Choroid plexus epithelial cell (primary cell): ENCODE results near the gene EED.

Source experiments
- DNase-seq: peaks from one replicate; pipeline ENCODE4 v3.0.0-alpha.2; 2010; ENCODE audit warnings: low read depth
- H3K4me3 ChIP-seq: 2 replicates; pipeline ENCODE4 v1.5.1; 2011; ENCODE audit warnings: low read depth, mild to moderate bottlenecking, control low read depth, low read length, moderate library complexity
- TF ChIP-seq, protein P1 (sequence below): conservative IDR thresholded peaks from 2 replicates; pipeline ENCODE4 v1.5.1; 2011; ENCODE audit warnings: low read depth, mild to moderate bottlenecking, control low read depth, inconsistent platforms, low read length, moderate library complexity

Gene EED

DNA sequence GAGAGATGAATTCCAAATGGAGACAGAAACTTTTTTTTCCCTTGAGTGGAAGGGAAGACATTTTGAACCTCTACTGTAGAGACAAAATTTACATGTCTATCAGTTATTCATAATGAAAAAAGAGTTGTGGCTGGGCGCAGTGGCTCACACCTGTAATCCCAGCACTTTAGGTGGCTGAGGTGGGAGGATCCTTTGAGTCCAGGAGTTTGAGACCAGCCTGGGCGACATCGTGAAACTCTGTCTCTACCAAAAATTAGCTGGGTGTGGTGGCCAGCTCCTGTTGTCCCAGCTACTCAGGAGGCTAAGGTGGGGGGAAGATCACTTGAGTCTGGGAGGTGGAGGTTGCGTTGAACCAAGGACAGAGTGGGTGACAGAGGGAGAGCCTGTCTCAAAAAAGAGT lies 4.1 kb downstream of the EED start:
- TF ChIP-seq, protein P1, sequence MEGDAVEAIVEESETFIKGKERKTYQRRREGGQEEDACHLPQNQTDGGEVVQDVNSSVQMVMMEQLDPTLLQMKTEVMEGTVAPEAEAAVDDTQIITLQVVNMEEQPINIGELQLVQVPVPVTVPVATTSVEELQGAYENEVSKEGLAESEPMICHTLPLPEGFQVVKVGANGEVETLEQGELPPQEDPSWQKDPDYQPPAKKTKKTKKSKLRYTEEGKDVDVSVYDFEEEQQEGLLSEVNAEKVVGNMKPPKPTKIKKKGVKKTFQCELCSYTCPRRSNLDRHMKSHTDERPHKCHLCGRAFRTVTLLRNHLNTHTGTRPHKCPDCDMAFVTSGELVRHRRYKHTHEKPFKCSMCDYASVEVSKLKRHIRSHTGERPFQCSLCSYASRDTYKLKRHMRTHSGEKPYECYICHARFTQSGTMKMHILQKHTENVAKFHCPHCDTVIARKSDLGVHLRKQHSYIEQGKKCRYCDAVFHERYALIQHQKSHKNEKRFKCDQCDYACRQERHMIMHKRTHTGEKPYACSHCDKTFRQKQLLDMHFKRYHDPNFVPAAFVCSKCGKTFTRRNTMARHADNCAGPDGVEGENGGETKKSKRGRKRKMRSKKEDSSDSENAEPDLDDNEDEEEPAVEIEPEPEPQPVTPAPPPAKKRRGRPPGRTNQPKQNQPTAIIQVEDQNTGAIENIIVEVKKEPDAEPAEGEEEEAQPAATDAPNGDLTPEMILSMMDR, result no peak
- H3K4me3 ChIP-seq, result no peak overlapping the region
- no peak for DNase-seq

DNA sequence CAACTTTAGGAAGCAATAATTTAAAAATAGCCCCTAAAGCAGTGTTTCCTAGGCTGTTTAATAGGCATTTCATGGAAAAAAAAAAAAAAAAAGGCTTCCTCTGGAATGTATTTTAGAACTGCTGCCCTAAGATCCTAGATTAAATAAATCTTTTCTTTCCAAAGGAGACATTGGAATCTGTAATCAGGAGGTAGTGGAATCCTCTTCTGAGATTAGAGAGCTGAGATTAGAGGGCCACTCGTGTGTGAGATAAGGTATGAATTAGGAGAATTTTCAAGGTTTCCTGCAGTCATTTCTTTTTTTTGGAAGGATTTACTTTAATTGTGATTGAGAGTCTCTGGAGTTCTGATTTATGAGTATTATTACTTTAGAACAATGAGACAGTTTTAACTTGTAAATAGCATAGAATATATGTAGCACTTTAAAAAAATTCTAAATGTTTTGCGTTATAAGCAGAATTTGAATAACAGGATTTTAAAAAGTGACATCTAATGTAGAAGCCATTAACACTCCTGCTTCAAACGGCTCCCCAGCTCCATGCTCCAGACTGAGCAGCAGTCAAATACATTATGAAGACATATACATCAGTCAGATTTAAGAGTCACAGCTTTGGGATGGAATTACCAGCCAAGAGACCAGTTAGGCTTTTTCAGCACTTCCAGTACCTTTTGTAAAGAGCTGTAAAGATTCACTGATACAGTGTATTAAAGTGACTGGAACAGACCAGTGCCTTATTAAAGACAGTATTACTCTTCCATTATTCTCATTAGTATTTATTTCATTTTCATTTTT lies 5.0 kb downstream of the EED start:
- DNase-seq, result no peak
- no peak overlapping the region for H3K4me3 ChIP-seq
- TF ChIP-seq, protein P1, result no peak

DNA sequence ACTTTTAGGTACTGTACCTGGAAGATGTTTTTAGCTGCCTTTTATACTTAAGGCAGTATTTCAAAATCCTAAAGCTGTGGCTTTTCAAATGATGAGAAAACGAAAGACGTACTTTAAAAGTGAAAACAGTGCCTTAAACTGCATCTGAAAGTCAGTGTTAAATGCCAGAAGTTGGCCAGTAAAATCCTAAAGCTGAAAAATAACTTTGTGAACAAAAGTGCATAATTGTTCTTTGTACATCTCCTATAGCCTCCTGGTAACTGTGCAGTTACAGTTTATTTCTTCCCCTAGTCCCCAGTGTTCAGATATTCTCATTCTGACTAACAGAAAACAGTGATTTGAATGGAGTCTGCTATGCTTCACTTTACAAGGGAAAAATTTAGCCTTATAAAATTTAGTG lies 6.8 kb downstream of the EED start:
- no peak overlapping the region for H3K4me3 ChIP-seq
- no peak for DNase-seq
- TF ChIP-seq, protein P1, result no peak

DNA sequence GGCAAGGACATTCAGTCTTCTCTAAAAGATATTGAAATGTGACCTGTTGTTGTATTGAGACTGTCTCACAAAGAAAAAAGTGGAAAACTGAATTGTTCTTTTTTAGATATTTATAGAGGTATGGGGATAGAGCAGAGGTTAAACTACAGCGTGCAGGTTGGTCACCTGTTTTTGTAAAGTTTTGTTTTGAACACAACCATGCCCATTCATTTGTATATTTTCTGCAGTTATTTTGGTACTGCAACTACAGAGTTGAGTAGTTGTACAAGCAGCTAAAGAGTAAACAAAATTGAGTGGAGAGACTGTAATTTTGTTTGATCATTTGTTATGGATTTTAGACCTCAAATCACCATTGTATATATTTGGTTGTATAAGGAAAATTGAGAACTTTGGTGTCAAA lies 11.3 kb downstream of the EED start:
- DNase-seq, result no peak
- H3K4me3 ChIP-seq, result no peak overlapping the region
- TF ChIP-seq, protein P1, result no peak

DNA sequence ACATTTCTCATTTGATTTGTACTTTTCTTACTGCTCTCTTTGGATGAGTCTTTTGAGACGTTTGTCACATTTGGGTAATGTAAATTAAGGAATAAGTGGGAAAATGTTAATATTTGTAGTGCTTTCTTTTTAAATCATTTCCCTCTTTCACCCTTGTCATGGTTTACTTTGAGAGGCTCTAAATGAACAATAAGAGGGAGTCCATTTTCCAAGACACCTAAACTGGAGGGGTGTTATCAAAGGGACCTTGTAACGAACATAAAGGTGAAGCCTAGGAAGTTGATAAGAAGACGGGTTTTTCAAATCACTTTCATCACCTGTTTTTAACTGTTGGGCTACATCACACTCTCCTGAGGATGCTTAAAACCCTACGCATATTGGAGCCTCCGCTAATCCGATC lies 12.1 kb downstream of the EED start:
- TF ChIP-seq, protein P1, result no peak
- H3K4me3 ChIP-seq, result no peak overlapping the region
- DNase-seq, result no peak

DNA sequence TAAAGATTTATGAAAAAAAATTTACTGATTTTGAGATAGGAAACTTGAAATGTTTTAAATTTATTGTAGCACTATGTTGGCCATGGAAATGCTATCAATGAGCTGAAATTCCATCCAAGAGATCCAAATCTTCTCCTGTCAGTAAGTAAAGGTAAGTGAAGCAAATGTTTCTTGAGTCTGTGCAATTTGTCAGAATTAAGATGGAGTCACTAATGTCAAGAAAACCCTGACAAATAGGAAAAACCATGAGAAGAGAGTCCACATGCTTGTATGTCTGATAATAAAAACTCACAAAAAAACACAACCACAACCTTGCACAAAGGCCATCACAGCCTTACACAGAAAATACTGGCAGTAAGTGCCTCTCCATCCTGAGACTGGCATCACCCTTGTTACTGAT lies 12.9 kb downstream of the EED start:
- TF ChIP-seq, protein P1, result no peak
- H3K4me3 ChIP-seq, result no peak overlapping the region
- no peak for DNase-seq

DNA sequence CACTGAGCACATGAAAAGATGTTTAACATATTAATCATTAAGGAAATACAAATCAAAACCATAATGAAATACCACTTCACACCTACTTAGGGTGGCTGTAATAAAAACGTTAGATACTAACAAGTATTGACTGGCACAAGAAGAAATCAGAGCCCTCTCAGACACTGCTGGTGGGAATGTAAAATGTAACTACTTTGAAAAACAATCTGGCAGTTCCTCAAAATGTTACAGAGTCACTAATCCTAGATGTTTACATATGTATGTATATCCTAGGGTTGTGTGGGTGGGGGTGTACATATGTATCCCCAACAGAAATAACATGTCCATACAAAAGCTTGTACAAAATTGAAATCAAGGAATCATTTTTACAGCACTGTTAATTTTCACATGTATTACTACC lies 15.2 kb downstream of the EED start:
- TF ChIP-seq, protein P1, result no peak
- H3K4me3 ChIP-seq, result no peak overlapping the region
- no peak for DNase-seq
